IMR-90 (cell line): ENCODE measurements around the gene CMPK2. TPM values are rescaled to one million over a fixed set of nuclear protein-coding genes. Genes with fewer than 3 reads are reported as not detected.

Experiments used
- polyA plus RNA-seq, 3 experiments: library from polyadenylated mRNA; depleted of rRNA; stranded (reverse); fragments of >200 nt; gene quantifications; 2 replicates each; pipeline ENCODE4 v1.2.3, GENCODE V29; 2012; ENCODE audit warnings: low replicate concordance in 1 of 3
- total RNA-seq: library from RNA; depleted of rRNA; stranded (reverse); fragments of >200 nt; gene quantifications from 2 replicates; pipeline ENCODE4 v1.2.3, GENCODE V29; 2012; rRNA removed

Gene CMPK2
- total and polyA plus RNA-seq, 2 of the 4 experiments (the other 2 are of a cell fraction) = 0.03 to 0.18 TPM

Other genes with a start within 250 kb of the CMPK2 start
- not detected in 2 replicates for gene RSAD2, start 11.9 kb upstream of the CMPK2 start, total RNA-seq
- gene RSAD2, start 11.9 kb upstream of the CMPK2 start, polyA plus RNA-seq (2012; rRNA removed) = not detected in 2 replicates
- gene RNF144A, start 51.5 kb upstream of the CMPK2 start, total RNA-seq = 0.18 and 0.28 TPM in 2 replicates
- 0.26 and 0.47 TPM in 2 replicates for gene RNF144A, start 51.5 kb upstream of the CMPK2 start, polyA plus RNA-seq (2012; rRNA removed)